Measurements from ENCODE around the gene TDRD3. TPM values are rescaled to one million over a fixed set of nuclear protein-coding genes. Genes with fewer than 3 reads are reported as not detected.

TDRD3 gene
- total RNA-seq, 4 donors from 2014 or later: 14.5 to 33.8 (median 16.1) TPM

DNA sequence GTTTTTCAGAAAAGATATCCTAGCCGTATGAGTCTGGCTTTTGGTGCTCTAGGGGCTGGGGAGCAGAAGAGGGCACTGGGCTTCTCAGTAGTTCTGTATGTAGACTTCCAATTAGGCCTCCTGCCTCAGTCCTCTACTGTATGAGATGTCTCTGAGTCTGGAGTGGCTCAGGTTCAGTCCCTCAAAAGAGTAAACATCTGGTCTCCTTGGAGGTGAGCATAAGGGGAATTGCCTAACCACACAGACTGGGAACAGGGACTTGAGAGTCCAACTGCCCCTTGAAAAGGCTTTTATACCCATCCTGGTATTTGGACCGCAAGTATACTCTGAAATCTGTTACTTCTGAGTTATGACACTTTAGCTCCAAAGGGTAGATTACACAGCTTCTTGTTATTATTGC lies 214.5 kb downstream of the TDRD3 start:
- intact Hi-C loops (cut with DNase I): no loop called here
- Histone ChIP-seq H3K4me3 (no peak overlapping the region), H3K27me3 (no peaks in the 10 kb centered on the region), H3K4me1 (peaks cover 0 to 25% (median 0%) of the 10 kb centered on the region in 3 donors), H3K36me3 (no peaks in the 10 kb centered on the region), H3K9me3 (no peaks in the 10 kb centered on the region), H3K27ac (no peak overlapping the region)
- TF ChIP-seq POLR2A (IDR thresholded peaks at IDR 0.05): no peak
- TF ChIP-seq, protein P1, sequence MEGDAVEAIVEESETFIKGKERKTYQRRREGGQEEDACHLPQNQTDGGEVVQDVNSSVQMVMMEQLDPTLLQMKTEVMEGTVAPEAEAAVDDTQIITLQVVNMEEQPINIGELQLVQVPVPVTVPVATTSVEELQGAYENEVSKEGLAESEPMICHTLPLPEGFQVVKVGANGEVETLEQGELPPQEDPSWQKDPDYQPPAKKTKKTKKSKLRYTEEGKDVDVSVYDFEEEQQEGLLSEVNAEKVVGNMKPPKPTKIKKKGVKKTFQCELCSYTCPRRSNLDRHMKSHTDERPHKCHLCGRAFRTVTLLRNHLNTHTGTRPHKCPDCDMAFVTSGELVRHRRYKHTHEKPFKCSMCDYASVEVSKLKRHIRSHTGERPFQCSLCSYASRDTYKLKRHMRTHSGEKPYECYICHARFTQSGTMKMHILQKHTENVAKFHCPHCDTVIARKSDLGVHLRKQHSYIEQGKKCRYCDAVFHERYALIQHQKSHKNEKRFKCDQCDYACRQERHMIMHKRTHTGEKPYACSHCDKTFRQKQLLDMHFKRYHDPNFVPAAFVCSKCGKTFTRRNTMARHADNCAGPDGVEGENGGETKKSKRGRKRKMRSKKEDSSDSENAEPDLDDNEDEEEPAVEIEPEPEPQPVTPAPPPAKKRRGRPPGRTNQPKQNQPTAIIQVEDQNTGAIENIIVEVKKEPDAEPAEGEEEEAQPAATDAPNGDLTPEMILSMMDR (IDR thresholded peaks at IDR 0.05): no peak
- WGBS, 2 donors: 70 to 72% methylated on average over 2 of the region's 2 CpGs
- no peak for DNase-seq

DNA sequence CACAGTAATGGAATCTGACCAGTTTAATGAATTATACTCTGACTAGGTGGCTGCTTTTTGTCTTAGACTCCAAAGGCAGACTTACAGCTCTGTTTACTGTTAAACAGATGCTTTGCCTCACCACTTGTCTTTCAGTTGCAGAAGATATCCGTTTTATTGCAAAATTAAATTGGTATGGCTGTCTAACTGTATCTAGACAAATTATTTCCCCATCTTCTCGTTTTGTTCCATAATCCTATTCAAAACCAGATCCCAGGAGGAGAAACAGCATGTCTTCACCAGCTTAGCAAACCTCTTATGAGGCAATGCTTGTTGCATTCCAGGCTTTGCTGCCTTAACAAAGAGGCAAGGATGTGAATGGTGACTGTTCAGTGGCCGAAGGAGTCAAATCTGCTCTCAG lies 215.6 kb downstream of the TDRD3 start:
- no peak for DNase-seq

DNA sequence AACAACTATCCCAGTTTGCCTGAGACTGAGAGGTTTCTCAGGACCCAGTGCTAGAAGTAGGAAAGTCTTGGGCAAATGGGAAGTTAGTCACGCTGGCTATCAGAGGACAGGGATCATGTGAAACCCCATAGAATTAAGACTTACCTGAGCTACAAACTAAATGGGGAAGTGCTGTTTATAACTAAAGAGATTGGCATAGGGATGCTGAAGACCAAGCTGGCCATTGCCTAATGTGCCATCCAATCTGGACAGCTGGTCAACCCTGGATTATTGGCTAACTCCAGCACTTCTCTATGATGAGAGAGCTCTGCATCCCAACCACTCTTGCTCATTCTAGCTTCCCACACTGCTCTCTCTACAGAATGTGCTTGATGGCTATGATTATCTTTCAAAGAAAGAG lies 216.1 kb downstream of the TDRD3 start:
- WGBS, 2 donors: 80 to 81% methylated on average over 1 of the region's 1 CpG
- TF ChIP-seq POLR2A (IDR thresholded peaks at IDR 0.05): no peak
- Histone ChIP-seq H3K4me1 (peaks cover 0 to 27% (median 0%) of the 10 kb centered on the region in 3 donors), H3K27ac (no peak overlapping the region), H3K27me3 (no peaks in the 10 kb centered on the region), H3K9me3 (no peaks in the 10 kb centered on the region), H3K4me3 (no peak overlapping the region), H3K36me3 (no peaks in the 10 kb centered on the region)
- intact Hi-C loops (cut with DNase I): no loop called here
- DNase-seq: no peak

More for the DNA sequence above, 215.6 kb downstream of the TDRD3 start:
- TF ChIP-seq POLR2A (IDR thresholded peaks at IDR 0.05): no peak
- TF ChIP-seq, protein P1 (IDR thresholded peaks at IDR 0.05): no peak
- intact Hi-C loops (cut with DNase I): no loop called here
- no peaks in the 10 kb centered on the region for H3K27me3 ChIP-seq
- no peak overlapping the region for H3K27ac ChIP-seq
- 25 to 39% methylated on average over 3 of the region's 3 CpGs for WGBS, 2 donors
- no peaks in the 10 kb centered on the region for H3K9me3 ChIP-seq
- H3K4me1 ChIP-seq: peaks cover 0 to 27% (median 0%) of the 10 kb centered on the region in 3 donors
- H3K4me3 ChIP-seq: no peak overlapping the region
- H3K36me3 ChIP-seq: no peaks in the 10 kb centered on the region

DNA sequence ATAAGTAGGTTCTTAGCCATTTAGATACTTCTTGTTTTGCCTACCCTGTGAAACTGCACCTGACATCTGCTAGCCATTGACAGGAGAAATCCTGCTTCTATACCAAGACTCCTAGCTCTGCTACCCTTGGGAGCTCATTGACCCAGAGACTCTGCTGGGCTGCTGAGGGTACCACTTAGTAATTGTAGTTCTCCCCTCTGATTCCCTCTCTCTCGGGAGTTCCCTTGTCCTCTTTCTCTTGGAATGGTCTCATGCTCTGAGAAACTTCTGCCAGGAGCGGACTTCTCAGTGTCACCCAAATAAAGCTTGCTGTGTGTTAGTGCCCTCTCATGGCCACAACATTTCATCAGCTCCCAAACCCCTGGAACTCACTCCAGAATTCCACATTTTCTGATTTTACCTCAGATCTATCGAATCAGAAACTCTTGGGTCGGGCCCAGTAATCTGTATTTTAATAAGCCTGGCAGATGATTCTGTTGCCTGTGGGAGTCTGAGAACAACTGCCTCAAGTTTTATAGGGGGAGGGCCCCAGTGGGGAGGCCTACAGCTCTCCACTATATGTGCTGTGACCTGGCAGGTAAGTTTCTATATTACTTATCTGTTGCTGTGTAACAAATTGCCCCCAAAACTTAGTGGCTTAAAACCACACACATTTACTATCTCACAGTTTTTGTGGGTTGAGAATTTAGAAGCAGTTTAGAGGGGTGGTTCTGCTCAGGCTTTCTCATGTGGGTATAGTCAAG lies 221.1 kb downstream of the TDRD3 start:
- no peak overlapping the region for H3K4me3 ChIP-seq
- H3K9me3 ChIP-seq: no peaks in the 10 kb centered on the region
- intact Hi-C loops (cut with DNase I): no loop called here
- no peaks in the 10 kb centered on the region for H3K27me3 ChIP-seq
- peaks cover 0 to 35% (median 0%) of the 10 kb centered on the region in 3 donors for H3K4me1 ChIP-seq
- no peak overlapping the region for H3K27ac ChIP-seq
- H3K36me3 ChIP-seq: no peaks in the 10 kb centered on the region
- 59 to 81% methylated on average over 4 of the region's 4 CpGs for WGBS, 2 donors
- no peak for DNase-seq
- TF ChIP-seq, protein P1 (IDR thresholded peaks at IDR 0.05): peak in 1 of 6 experiments; percentile 12
- TF ChIP-seq POLR2A (IDR thresholded peaks at IDR 0.05): no peak

DNA sequence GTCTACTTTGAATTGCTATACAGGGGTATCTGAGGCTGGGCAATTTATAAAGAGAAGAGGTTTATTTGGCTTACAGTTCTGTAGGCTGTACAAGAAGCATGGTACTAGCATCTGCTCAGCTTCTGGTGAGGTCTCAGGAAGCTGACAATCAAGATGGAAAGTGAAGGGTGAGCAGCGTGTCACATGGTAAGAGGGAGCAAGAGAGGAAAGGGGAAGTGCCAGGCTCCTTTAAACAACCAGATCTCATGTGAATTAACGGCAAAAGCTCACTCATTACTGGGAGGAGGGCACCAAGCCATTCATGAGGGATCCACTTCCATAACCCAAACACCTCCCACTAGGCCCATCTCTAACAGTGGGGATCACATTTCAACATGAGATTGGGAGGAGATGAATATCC lies 222.4 kb downstream of the TDRD3 start:
- Histone ChIP-seq H3K4me1 (peaks cover 0 to 27% (median 0%) of the 10 kb centered on the region in 3 donors), H3K36me3 (no peaks in the 10 kb centered on the region), H3K27me3 (no peaks in the 10 kb centered on the region), H3K9me3 (no peaks in the 10 kb centered on the region), H3K27ac (no peak overlapping the region), H3K4me3 (no peak overlapping the region)
- intact Hi-C loops (cut with DNase I): no loop called here
- no peak for TF ChIP-seq POLR2A (IDR thresholded peaks at IDR 0.05)
- TF ChIP-seq, protein P1 (IDR thresholded peaks at IDR 0.05): no peak
- no peak for DNase-seq
- 79% methylated on average over 2 of the region's 2 CpGs for WGBS, 2 donors

Measured in esophagus squamous epithelium (tissue), 5 donors.